ENCODE data around the gene KSR2. TPM values are rescaled to one million over a fixed set of nuclear protein-coding genes. Genes with fewer than 3 reads are reported as not detected.

KSR2 gene
- total RNA-seq, 1 donor from 2014 or later = 0.69 TPM

- DNase-seq (ENCODE audit: low spot score in 2 of 2, unreplicated experiment in 2 of 2) = no peak
- no peak overlapping the region for H3K4me3 Mint-ChIP-seq
- H3K4me1 Mint-ChIP-seq = peaks cover 10% of the 10 kb centered on the region
- H3K9me3 Mint-ChIP-seq = no peaks in the 10 kb centered on the region
- no peak for TF ChIP-seq CTCF (IDR thresholded peaks at IDR 0.05; ENCODE audit: unreplicated experiment)
- H3K27ac Mint-ChIP-seq = no peak overlapping the region
- no peaks in the 10 kb centered on the region for H3K36me3 Mint-ChIP-seq
- H3K27me3 Mint-ChIP-seq (ENCODE audit: low read depth) = peaks cover 32% of the 10 kb centered on the region
Measured at GRCh38 chr12:117521867-117522266, 446.9 kb downstream of the KSR2 start.

DNA sequence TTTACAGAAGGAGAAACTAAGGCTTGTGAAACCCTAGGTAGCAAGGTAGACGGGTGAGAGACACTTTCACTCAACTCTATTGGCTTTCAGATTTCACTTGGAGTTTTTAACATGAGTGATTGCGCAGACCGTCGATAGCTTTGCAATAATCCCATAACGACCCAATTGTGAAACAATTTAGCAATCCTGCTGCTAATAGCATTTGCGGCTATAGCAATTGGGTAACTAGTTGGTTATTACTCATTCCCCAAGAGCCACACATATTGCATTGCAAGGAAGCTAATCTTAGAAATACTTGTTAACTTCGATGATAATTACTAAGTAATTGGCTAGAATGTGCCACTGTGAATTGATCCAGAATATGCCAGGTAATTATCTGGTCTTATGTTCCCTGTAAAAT, 447.4 kb downstream of the KSR2 start:
- no peaks in the 10 kb centered on the region for H3K9me3 Mint-ChIP-seq
- no peak overlapping the region for H3K27ac Mint-ChIP-seq
- TF ChIP-seq CTCF (IDR thresholded peaks at IDR 0.05; ENCODE audit: unreplicated experiment) = no peak
- H3K4me3 Mint-ChIP-seq = no peak overlapping the region
- DNase-seq (ENCODE audit: low spot score in 2 of 2, unreplicated experiment in 2 of 2) = no peak
- H3K36me3 Mint-ChIP-seq = no peaks in the 10 kb centered on the region
- H3K27me3 Mint-ChIP-seq (ENCODE audit: low read depth) = peaks cover 36% of the 10 kb centered on the region
- H3K4me1 Mint-ChIP-seq = peaks cover 5% of the 10 kb centered on the region

GRCh38 chr12:117518594-117519270, 450.1 kb downstream of the KSR2 start:
- Mint-ChIP-seq H3K9me3 (no peaks in the 10 kb centered on the region), H3K27me3 (ENCODE audit: low read depth) (peaks cover 60% of the 10 kb centered on the region), H3K4me1 (no peaks in the 10 kb centered on the region), H3K4me3 (no peak overlapping the region), H3K27ac (no peak overlapping the region), H3K36me3 (no peaks in the 10 kb centered on the region)
- no peak for DNase-seq (ENCODE audit: low spot score in 2 of 2, unreplicated experiment in 2 of 2)
- no peak for TF ChIP-seq CTCF (IDR thresholded peaks at IDR 0.05; ENCODE audit: unreplicated experiment)

GRCh38 chr12:117517219-117517739, 451.5 kb downstream of the KSR2 start:
- no peak overlapping the region for H3K27ac Mint-ChIP-seq
- peaks cover 73% of the 10 kb centered on the region for H3K27me3 Mint-ChIP-seq (ENCODE audit: low read depth)
- no peak for TF ChIP-seq CTCF (IDR thresholded peaks at IDR 0.05; ENCODE audit: unreplicated experiment)
- no peaks in the 10 kb centered on the region for H3K9me3 Mint-ChIP-seq
- no peaks in the 10 kb centered on the region for H3K4me1 Mint-ChIP-seq
- no peak overlapping the region for H3K4me3 Mint-ChIP-seq
- DNase-seq (ENCODE audit: low spot score in 2 of 2, unreplicated experiment in 2 of 2) = no peak
- no peaks in the 10 kb centered on the region for H3K36me3 Mint-ChIP-seq

- H3K27ac Mint-ChIP-seq = no peak overlapping the region
- no peak overlapping the region for H3K4me3 Mint-ChIP-seq
- no peak for DNase-seq (ENCODE audit: low spot score in 2 of 2, unreplicated experiment in 2 of 2)
- peaks cover 80% of the 10 kb centered on the region for H3K27me3 Mint-ChIP-seq (ENCODE audit: low read depth)
- TF ChIP-seq CTCF (IDR thresholded peaks at IDR 0.05; ENCODE audit: unreplicated experiment) = no peak
- H3K36me3 Mint-ChIP-seq = no peaks in the 10 kb centered on the region
- no peaks in the 10 kb centered on the region for H3K4me1 Mint-ChIP-seq
- H3K9me3 Mint-ChIP-seq = no peaks in the 10 kb centered on the region
Measured at GRCh38 chr12:117516034-117516433, 452.8 kb downstream of the KSR2 start.
